COLO668 (cell line): ENCODE data around the gene EVA1A.

Experiments
- DNase-seq: peaks from one replicate; lab custom pipeline; 2025; ENCODE audit not compliant: unreplicated experiment; lab: John Stamatoyannopoulos, UW

The EVA1A gene

DNA sequence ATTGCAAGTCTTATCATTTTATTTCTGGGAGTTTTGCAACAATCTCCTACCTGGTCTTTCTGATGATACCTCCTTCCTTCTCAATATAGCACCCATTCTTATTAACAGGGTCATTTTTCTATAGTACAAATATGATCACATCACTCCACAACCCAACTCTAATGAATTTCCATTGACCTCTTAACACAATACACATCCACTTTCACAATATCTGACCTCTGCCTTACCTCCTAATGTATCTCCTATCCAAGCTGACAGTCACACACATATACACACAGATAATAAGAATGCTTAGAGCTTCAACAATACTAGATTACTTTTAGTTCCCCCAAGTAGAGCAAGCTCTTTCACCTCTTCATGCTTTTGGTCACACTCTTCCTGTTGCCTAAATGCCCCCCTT, 40.9 kb downstream of the EVA1A start:
- DNase-seq: no peak

GRCh38 chr2:75518638-75519465, 41.9 kb downstream of the EVA1A start:
- DNase-seq: no peak

GRCh38 chr2:75517547-75518230, 43.0 kb downstream of the EVA1A start:
- DNase-seq: no peak

DNA sequence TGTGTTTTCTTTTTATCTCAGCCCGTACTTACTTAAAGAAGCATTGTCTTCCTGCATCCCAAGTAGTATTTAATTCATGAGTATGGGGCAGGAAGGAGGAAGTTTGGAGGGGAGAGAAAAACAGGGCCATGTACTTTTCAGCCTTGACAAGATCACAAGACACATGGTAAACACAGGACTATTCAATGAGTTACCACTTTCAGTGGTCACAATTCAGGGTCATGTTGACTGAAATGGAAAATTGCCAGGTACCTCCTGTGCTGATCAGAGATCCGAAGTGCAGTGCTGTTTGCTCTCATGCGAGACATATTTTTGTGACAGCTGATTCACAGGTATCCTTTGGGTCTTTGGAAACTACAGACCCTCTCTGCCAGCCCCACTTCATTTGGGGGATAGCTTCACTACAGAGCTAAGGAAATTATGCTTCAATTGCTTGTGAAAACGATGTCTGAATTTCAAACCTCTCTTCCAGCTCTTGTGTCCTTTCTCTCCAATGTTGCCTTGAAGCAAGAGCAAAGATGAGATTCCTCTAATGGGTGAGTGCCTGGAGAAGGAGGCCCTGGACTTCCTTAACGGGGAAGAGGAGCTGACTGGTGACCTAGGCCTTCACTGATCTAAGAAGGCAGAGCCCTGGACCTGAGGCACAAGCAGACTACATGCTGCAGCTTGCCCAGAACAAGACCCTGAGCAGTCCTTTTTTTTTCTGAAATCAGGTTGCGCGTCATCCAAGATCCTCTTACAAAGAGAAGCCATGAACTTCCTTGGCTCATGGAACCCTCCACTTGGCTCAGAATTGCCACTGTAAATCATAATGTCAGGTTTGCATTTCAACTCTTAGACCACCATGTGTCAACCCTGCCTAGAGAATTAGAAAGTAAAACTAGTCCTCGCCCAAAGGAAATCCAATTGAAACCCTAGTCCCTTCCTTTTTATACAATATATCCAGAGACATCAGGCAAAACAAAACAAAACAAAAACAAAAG, 44.1 kb downstream of the EVA1A start:
- peak; percentile 16 for DNase-seq

- no peak for DNase-seq
Measured at GRCh38 chr2:75515584-75516368, 45.0 kb downstream of the EVA1A start.

DNA sequence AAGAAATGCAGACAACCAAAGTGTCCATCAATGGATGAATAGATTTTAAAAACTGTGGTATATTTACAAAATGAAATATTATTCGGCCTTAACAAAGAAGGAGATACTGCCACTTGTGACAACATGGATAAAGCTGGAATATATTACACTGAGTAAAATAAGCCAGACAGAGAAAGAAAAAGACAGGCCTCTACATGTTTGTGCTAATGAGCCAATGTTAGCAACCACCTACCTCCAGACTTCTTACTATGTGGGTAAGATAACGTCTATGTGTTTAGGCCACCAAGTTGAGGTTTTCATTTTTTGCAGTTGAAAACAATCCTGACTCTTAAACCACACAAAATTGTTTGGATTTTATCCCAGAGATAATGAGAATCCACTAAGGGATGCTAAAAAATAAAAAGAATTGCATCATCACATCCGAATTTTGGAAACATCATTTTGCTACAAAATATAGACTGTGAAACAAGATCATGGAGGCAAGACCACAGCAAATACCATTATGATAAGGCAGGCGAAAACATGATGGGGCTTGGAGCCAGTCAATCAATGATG, 47.0 kb downstream of the EVA1A start:
- DNase-seq: no peak

GRCh38 chr2:75512455-75513212, 48.1 kb downstream of the EVA1A start:
- no peak for DNase-seq

GRCh38 chr2:75506101-75506697, 54.5 kb downstream of the EVA1A start:
- no peak for DNase-seq

DNA sequence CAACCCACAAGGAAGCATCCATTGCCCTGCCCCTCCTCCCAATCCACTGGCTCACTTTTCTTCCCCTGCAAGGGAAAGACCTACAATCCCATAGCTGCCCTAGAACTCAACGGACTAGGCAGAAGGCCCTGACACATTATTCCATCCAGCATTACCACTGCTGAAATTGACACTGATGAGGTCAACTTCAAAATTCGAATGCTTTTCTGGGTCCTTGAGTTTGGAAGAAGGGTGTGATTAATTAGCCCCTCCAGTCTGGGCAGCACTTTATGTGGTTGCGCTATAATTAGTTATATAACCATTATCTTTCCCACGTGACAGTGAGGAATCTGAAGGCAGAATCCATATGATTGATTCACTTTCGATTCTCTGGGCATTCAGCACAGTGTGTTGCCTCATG, 55.7 kb downstream of the EVA1A start:
- DNase-seq: no peak

DNA sequence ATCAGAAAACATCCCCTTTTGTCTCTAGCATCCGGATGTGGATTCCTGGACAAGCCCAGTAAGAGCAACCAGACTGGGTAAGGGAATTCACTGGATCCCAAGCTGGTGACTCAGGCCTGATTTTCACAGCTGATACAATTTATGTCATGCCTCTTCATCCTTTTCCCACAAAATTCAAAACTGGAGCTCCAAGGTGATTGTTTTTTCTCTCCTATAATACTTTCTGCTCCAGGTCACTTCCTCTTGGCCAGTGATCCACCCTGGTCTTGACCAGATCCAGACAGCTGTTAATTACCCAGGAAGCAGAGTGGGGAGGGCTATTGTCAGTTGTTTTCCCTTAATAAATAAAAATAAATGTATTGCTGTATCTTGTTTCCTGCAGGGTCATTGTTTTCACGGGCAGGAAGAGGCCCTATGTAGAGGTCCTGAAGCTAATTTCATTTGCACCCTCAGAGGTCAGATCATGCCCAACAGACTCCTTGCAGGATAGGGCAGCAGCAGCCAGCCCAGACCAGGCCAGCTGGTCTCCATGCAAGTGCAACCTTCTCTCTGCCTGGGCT, 57.6 kb downstream of the EVA1A start:
- DNase-seq: no peak

DNA sequence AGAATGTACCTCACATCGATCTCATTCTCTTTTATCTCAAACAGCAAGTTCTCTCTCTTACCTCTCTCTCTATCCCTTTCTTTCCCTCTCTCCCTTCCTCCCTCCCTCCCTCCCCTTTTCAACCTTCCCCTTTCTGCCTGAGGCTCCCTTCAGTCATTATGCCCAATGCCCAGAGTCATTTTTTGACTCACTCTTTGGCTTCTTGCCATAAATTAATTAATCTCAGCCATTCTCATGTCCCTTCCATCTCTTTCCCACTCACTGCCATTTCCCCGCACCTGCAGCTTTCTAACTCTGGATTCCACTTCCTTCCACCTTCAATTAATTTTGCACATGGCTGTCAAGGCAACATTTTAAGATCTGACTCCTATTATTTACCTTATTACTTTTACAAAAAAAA, 60.1 kb downstream of the EVA1A start:
- DNase-seq: no peak

DNA sequence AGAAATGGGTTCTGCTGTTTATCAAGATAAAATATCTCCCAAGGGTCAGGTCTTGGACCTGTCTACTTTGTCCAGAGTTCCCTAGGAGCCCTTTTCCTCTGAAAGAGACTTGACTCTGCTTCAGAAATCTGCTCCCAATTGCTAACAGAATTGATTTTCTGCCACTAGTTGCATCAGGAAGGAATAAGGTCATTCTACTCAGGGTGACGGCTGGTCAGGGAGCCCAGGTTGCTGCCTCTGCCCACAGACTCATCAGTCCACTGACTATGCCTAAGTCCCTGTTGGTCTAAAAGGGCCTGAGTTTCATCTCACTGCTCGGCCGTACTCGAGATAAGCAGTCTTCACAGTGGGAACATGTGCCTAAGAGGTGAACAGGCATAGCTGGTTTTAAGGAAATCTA, 61.2 kb downstream of the EVA1A start:
- DNase-seq: no peak

DNA sequence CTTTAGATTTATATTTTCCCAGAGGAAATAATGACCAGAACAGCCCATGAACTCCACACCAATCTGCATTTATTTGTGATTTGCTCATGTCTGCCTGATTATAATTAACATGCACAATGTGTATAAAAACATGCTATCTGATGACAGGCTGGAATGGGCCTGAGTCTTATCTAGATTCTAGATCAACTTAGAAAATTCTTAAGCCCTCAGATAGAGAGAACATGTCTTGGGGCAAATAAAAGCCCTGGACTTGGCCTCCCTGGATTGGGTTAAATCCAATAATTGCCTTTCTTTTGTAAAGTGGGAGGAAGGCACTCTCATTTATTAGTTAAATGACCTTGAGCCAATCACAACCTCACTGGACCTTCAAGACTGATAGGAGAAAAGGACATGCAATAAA, 61.8 kb downstream of the EVA1A start:
- DNase-seq: no peak

DNA sequence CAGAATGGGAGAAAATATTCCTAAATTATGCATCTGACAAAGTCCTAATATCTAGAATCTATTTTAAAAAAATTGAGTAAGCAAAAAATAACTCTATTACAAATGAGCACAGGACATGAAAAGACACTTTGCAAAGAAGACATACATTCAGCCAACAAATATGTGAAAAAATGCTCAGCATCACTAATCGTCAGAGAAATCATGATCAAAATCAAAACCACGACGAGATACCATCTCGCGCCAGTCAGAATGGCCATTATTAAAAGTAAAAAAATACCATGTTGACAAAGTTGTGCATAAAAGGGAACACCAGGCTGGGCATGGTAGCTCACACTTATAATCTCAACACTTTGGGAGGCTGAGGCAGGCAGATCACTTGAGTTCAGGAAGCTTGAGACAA, 63.5 kb downstream of the EVA1A start:
- DNase-seq: no peak

- no peak for DNase-seq
Measured at GRCh38 chr2:75495862-75496261, 64.9 kb downstream of the EVA1A start.

GRCh38 chr2:75494137-75494769, 66.5 kb downstream of the EVA1A start:
- no peak for DNase-seq

DNA sequence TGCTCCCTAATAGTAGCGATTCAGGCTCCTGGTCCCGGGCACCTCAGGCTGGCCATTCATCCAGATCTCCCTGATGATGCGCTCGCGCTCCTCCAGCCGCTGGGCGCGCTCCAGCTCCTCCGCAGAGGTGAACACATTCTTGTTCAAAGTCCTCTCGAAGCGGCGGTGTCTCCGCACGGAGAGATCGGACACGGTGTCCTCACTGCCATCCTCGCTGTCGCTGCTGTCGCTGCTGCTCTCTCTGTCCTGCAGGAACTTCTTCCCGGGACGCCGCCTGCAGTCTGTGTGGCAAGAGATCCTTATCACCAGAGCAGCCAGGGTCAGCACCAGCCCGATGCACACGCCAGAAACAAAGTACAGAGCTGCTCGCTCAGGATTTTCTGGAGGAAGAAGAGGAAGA, 67.5 kb downstream of the EVA1A start:
- no peak for DNase-seq

GRCh38 chr2:75491129-75491753, 69.5 kb downstream of the EVA1A start:
- DNase-seq: no peak
